GM23338 (cell line): ENCODE results near the gene CCDC93. TPM values are rescaled to one million over a fixed set of nuclear protein-coding genes. Genes with fewer than 3 reads are reported as not detected.

ENCODE experiments used
- ATAC-seq: fragments of 200-7000 bp; cut with Tn5 transposase; 3 replicates; pipeline ENCODE4 v1.9.1; 2020
- DNase-seq: peaks from one replicate; pipeline ENCODE4 v3.0.0-alpha.2; 2015; ENCODE audit warnings: low spot score
- H2AFZ ChIP-seq: fragments of 200-600 bp; sonication (generic); 2 replicates; pipeline ENCODE4 v1.8.0; 2016; ENCODE audit warnings: antibody characterized with exemption, mild to moderate bottlenecking, moderate library complexity
- H3F3A ChIP-seq: fragments of 200-600 bp; sonication (generic); replicated peaks from 2 replicates; pipeline ENCODE4 v1.8.0; 2017; ENCODE audit warnings: antibody characterized with exemption, mixed run types, low read depth
- H3K27ac ChIP-seq: fragments of 200-600 bp; sonication (generic); 2 replicates; pipeline ENCODE4 v1.6.1; 2016; ENCODE audit warnings: low read depth
- H3K27me3 ChIP-seq: fragments of 200-600 bp; sonication (generic); 2 replicates; pipeline ENCODE4 v1.8.0; 2016; ENCODE audit warnings: mild to moderate bottlenecking, mixed run types, moderate library complexity; ENCODE audit not compliant: insufficient read depth
- H3K36me3 ChIP-seq: fragments of 200-600 bp; sonication (generic); 2 replicates; pipeline ENCODE4 v1.8.0; 2016; ENCODE audit warnings: mild to moderate bottlenecking; ENCODE audit not compliant: insufficient read depth
- H3K4me1 ChIP-seq: fragments of 200-600 bp; sonication (generic); 2 replicates; pipeline ENCODE4 v1.8.0; 2016; ENCODE audit warnings: mild to moderate bottlenecking, moderate library complexity; ENCODE audit not compliant: insufficient read depth
- H3K4me2 ChIP-seq: fragments of 200-600 bp; sonication (generic); 2 replicates; pipeline ENCODE4 v1.7.1; 2017; ENCODE audit warnings: mixed run types
- H3K4me3 ChIP-seq: fragments of 200-600 bp; sonication (generic); 2 replicates; pipeline ENCODE4 v1.6.1; 2016; ENCODE audit warnings: mixed run types
- H3K79me2 ChIP-seq: fragments of 200-600 bp; sonication (generic); replicated peaks from 2 replicates; pipeline ENCODE4 v1.8.0; 2017; ENCODE audit warnings: mild to moderate bottlenecking; ENCODE audit not compliant: insufficient read depth
- H3K9me2 ChIP-seq: fragments of 200-600 bp; sonication (generic); 2 replicates; pipeline ENCODE4 v1.8.0; 2017; ENCODE audit not compliant: insufficient read depth
- H4K20me1 ChIP-seq: fragments of 200-600 bp; sonication (generic); replicated peaks from 2 replicates; pipeline ENCODE4 v1.8.0; 2017; ENCODE audit warnings: mild to moderate bottlenecking; ENCODE audit not compliant: insufficient read depth
- H3K27ac Mint-ChIP-seq: 2 replicates; pipeline ENCODE4 v1.8.0; 2020; ENCODE audit warnings: inconsistent platforms, mild to moderate bottlenecking, moderate library complexity, mixed read lengths
- H3K27me3 Mint-ChIP-seq: 3 replicates; pipeline ENCODE4 v1.8.0; 2022; ENCODE audit warnings: low read depth, mild to moderate bottlenecking, moderate library complexity, mixed read lengths, inconsistent platforms; ENCODE audit not compliant: insufficient read depth, poor library complexity
- H3K36me3 Mint-ChIP-seq: 3 replicates; pipeline ENCODE4 v1.8.0; 2021; ENCODE audit warnings: low read depth, mild to moderate bottlenecking, inconsistent platforms, moderate library complexity, mixed read lengths
- H3K4me1 Mint-ChIP-seq: 3 replicates; pipeline ENCODE4 v1.8.0; 2020; ENCODE audit warnings: mild to moderate bottlenecking, inconsistent platforms, mixed read lengths
- H3K4me3 Mint-ChIP-seq: 3 replicates; pipeline ENCODE4 v1.8.0; 2021; ENCODE audit warnings: moderate library complexity, mild to moderate bottlenecking, inconsistent platforms, mixed read lengths
- H3K9me3 Mint-ChIP-seq: 3 replicates; pipeline ENCODE4 v1.8.0; 2020; ENCODE audit warnings: moderate library complexity, mild to moderate bottlenecking, inconsistent platforms, mixed read lengths
- EZH2 ChIP-seq: fragments of 200-600 bp; sonication (generic); IDR thresholded peaks from one replicate; pipeline ENCODE4 v1.8.0; 2017; ENCODE audit warnings: antibody characterized with exemption, mild to moderate bottlenecking, low read depth; ENCODE audit not compliant: unreplicated experiment
- NANOG ChIP-seq: IDR thresholded peaks from 2 replicates; pipeline ENCODE4 v1.6.1; 2016; ENCODE audit warnings: antibody characterized with exemption, borderline replicate concordance
- STAT1 ChIP-seq: IDR thresholded peaks from one replicate; pipeline ENCODE4 v1.6.1; 2016; ENCODE audit warnings: antibody characterized with exemption; ENCODE audit not compliant: unreplicated experiment
- ZNF331 ChIP-seq: fragments of 250-450 bp; sonication (Bioruptor Pico); IDR thresholded peaks from 2 replicates; pipeline ENCODE4 v1.5.0; 2020; ENCODE audit warnings: low read depth, mild to moderate bottlenecking, moderate library complexity
- polyA plus RNA-seq: library from polyadenylated mRNA; unstranded; fragments of >200 nt; fragmentation: Nextera tagmentation; extraction: Ambion mirVana; gene quantifications from 2 replicates; pipeline ENCODE4 v1.2.1, GENCODE V29; 2016
- total RNA-seq: library from RNA; depleted of rRNA; stranded (reverse); fragments of >200 nt; shearing (Covaris generic); gene quantifications from 2 replicates; pipeline ENCODE4 v1.2.3, GENCODE V29; 2014
- TF ChIP-seq, protein P1 (sequence below): fragments of 250-450 bp; sonication (Bioruptor Pico); IDR thresholded peaks from 2 replicates; pipeline ENCODE4 v1.5.0; 2020; ENCODE audit warnings: mild to moderate bottlenecking, moderate library complexity
- TF ChIP-seq, protein P2 (sequence below): IDR thresholded peaks from one replicate; pipeline ENCODE4 v1.6.1; 2018; ENCODE audit warnings: antibody characterized with exemption; ENCODE audit not compliant: unreplicated experiment

Gene CCDC93
- total and polyA plus RNA-seq, 2 experiments from 2014 or later = 13.1 to 16.8 TPM

DNA sequence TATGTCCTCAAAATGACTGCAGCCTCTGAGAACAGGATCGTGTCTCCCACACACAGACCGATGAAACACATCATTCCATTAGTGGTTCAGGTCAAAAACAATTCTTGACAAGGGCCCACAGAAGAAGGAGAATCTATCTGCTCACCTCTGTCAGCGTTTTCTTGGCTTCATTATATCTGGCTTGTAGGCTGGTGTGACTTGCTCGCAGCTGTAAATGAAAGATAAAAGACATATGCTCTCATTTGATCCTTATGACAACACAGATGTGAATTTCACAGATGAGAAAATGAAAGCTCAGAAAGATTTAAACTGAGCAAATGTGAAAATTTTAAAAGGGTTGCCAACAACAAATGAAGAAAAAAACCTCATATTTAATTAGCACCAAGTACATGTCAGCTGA, 61.6 kb downstream of the CCDC93 start (continued):
- TF ChIP-seq, protein P1, sequence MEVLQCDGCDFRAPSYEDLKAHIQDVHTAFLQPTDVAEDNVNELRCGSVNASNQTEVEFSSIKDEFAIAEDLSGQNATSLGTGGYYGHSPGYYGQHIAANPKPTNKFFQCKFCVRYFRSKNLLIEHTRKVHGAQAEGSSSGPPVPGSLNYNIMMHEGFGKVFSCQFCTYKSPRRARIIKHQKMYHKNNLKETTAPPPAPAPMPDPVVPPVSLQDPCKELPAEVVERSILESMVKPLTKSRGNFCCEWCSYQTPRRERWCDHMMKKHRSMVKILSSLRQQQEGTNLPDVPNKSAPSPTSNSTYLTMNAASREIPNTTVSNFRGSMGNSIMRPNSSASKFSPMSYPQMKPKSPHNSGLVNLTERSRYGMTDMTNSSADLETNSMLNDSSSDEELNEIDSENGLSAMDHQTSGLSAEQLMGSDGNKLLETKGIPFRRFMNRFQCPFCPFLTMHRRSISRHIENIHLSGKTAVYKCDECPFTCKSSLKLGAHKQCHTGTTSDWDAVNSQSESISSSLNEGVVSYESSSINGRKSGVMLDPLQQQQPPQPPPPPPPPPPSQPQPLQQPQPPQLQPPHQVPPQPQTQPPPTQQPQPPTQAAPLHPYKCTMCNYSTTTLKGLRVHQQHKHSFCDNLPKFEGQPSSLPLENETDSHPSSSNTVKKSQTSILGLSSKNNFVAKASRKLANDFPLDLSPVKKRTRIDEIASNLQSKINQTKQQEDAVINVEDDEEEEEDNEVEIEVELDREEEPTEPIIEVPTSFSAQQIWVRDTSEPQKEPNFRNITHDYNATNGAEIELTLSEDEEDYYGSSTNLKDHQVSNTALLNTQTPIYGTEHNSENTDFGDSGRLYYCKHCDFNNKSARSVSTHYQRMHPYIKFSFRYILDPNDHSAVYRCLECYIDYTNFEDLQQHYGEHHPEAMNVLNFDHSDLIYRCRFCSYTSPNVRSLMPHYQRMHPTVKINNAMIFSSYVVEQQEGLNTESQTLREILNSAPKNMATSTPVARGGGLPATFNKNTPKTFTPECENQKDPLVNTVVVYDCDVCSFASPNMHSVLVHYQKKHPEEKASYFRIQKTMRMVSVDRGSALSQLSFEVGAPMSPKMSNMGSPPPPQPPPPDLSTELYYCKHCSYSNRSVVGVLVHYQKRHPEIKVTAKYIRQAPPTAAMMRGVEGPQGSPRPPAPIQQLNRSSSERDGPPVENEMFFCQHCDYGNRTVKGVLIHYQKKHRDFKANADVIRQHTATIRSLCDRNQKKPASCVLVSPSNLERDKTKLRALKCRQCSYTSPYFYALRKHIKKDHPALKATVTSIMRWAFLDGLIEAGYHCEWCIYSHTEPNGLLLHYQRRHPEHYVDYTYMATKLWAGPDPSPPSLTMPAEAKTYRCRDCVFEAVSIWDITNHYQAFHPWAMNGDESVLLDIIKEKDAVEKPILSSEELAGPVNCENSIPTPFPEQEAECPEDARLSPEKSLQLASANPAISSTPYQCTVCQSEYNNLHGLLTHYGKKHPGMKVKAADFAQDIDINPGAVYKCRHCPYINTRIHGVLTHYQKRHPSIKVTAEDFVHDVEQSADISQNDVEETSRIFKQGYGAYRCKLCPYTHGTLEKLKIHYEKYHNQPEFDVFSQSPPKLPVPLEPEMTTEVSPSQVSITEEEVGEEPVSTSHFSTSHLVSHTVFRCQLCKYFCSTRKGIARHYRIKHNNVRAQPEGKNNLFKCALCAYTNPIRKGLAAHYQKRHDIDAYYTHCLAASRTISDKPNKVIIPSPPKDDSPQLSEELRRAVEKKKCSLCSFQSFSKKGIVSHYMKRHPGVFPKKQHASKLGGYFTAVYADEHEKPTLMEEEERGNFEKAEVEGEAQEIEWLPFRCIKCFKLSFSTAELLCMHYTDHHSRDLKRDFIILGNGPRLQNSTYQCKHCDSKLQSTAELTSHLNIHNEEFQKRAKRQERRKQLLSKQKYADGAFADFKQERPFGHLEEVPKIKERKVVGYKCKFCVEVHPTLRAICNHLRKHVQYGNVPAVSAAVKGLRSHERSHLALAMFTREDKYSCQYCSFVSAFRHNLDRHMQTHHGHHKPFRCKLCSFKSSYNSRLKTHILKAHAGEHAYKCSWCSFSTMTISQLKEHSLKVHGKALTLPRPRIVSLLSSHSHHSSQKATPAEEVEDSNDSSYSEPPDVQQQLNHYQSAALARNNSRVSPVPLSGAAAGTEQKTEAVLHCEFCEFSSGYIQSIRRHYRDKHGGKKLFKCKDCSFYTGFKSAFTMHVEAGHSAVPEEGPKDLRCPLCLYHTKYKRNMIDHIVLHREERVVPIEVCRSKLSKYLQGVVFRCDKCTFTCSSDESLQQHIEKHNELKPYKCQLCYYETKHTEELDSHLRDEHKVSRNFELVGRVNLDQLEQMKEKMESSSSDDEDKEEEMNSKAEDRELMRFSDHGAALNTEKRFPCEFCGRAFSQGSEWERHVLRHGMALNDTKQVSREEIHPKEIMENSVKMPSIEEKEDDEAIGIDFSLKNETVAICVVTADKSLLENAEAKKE (CRISPR knock-in tag) = no peak
- TF ChIP-seq, protein P2, sequence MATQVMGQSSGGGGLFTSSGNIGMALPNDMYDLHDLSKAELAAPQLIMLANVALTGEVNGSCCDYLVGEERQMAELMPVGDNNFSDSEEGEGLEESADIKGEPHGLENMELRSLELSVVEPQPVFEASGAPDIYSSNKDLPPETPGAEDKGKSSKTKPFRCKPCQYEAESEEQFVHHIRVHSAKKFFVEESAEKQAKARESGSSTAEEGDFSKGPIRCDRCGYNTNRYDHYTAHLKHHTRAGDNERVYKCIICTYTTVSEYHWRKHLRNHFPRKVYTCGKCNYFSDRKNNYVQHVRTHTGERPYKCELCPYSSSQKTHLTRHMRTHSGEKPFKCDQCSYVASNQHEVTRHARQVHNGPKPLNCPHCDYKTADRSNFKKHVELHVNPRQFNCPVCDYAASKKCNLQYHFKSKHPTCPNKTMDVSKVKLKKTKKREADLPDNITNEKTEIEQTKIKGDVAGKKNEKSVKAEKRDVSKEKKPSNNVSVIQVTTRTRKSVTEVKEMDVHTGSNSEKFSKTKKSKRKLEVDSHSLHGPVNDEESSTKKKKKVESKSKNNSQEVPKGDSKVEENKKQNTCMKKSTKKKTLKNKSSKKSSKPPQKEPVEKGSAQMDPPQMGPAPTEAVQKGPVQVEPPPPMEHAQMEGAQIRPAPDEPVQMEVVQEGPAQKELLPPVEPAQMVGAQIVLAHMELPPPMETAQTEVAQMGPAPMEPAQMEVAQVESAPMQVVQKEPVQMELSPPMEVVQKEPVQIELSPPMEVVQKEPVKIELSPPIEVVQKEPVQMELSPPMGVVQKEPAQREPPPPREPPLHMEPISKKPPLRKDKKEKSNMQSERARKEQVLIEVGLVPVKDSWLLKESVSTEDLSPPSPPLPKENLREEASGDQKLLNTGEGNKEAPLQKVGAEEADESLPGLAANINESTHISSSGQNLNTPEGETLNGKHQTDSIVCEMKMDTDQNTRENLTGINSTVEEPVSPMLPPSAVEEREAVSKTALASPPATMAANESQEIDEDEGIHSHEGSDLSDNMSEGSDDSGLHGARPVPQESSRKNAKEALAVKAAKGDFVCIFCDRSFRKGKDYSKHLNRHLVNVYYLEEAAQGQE = no peak
- TF ChIP-seq ZNF331 (CRISPR knock-in tag) (no peak), EZH2 (no peak), NANOG (no peak)

DNA sequence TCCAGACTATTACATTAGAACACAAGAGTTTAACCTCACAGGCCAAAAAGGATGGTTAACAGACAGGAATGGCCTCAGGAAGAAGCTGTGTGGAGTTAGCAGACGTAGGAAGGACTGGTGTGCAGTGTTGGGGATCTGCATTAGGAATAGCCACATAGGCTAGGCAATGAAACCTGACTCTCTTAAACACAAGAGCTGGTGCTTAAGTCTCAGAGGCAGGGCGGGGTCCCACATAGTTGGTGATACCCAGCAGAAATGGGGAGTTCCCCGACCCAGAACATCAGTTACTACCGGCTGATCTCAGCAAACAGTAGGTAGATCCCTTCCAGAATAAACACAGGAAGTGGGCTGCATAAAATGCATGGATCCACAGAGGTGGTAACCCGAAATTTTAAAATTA, 64.1 kb downstream of the CCDC93 start:
- Histone ChIP-seq H3K4me1 (no peaks in the 10 kb centered on the region), H2AFZ (no peak overlapping the region), H4K20me1 (no peaks in the 10 kb centered on the region; the same call in none of the 2 replicates), H3F3A (no peaks in the 10 kb centered on the region), H3K9me2 (no peaks in the 10 kb centered on the region), H3K4me3 (no peak overlapping the region), H3K79me2 (no peaks in the 10 kb centered on the region), H3K27me3 (no peaks in the 10 kb centered on the region), H3K27ac (no peak overlapping the region), H3K36me3 (peaks cover 8% of the 10 kb centered on the region), H3K4me2 (no peak overlapping the region)
- Mint-ChIP-seq H3K36me3 (peaks cover 34% of the 10 kb centered on the region; the same call in 2 of the 3 replicates), H3K9me3 (no peaks in the 10 kb centered on the region), H3K4me3 (no peak overlapping the region), H3K4me1 (no peaks in the 10 kb centered on the region), H3K27ac (no peak overlapping the region), H3K27me3 (no peaks in the 10 kb centered on the region)
- ATAC-seq = no peak
- DNase-seq = no peak
- TF ChIP-seq STAT1 (no peak), NANOG (no peak)
- TF ChIP-seq, protein P1 (CRISPR knock-in tag) = no peak
